GM12864 (cell line): Measurements from ENCODE around the gene TIE1.

Experiments used
- DNase-seq: peaks from one replicate; pipeline ENCODE4 v3.0.0-alpha.2; 2011; ENCODE audit warnings: low read depth
- H3K4me3 ChIP-seq: 2 replicates; pipeline ENCODE4 v1.5.1; 2011; ENCODE audit warnings: mild to moderate bottlenecking, low read depth, low read length, control low read depth
- CTCF ChIP-seq: IDR thresholded peaks from 2 replicates; pipeline ENCODE4 v1.5.1; 2011; ENCODE audit warnings: low read depth, mild to moderate bottlenecking, moderate library complexity, low read length, control low read depth, inconsistent platforms; ENCODE audit errors: missing control alignments

TIE1 gene

GRCh38 chr1:43256675-43257570 is 43.9 kb upstream of the TIE1 start:
- H3K4me3 ChIP-seq = no peak overlapping the region
- no peak for TF ChIP-seq CTCF
- DNase-seq = no peak

GRCh38 chr1:43258370-43258769 is 42.4 kb upstream of the TIE1 start:
- H3K4me3 ChIP-seq = no peak overlapping the region
- TF ChIP-seq CTCF = no peak
- no peak for DNase-seq

GRCh38 chr1:43265431-43265830 is 35.4 kb upstream of the TIE1 start:
- no peak overlapping the region for H3K4me3 ChIP-seq
- TF ChIP-seq CTCF = no peak

GRCh38 chr1:43266881-43267280 is 33.9 kb upstream of the TIE1 start:
- no peak overlapping the region for H3K4me3 ChIP-seq
- no peak for DNase-seq
- no peak for TF ChIP-seq CTCF

More at GRCh38 chr1:43265431-43265830, 35.4 kb upstream of the TIE1 start:
- DNase-seq = no peak

GRCh38 chr1:43267291-43267805 is 33.4 kb upstream of the TIE1 start:
- H3K4me3 ChIP-seq = no peak overlapping the region
- DNase-seq = no peak
- no peak for TF ChIP-seq CTCF

- no peak overlapping the region for H3K4me3 ChIP-seq
- TF ChIP-seq CTCF = no peak
- DNase-seq = no peak
Measured at GRCh38 chr1:43267818-43268425, 32.9 kb upstream of the TIE1 start.
